ENCODE results near the gene BBS9.

The BBS9 gene

DNA sequence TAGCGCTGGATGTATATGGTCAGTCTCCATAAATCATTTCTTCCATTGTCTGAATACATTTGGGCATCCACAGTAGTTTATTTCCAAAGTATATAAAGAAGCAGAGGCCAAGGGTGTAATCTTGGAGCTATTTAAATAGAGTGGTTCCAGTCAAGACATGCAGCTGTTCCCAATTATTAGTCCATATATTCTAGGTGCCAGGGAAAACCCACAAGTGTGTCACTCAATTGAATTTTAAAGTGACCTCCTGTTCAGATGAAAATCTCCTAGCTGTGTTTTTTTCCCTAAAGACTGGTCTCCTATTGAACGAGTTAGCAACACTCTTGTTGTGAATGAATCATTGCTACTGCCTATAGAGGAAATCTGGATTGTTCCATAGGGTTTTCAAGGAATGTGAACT lies 515.7 kb downstream of the BBS9 start:
- Histone ChIP-seq H4K20me1 (ENCODE audit: insufficient read depth, low read length) (no peaks in the 10 kb centered on the region), H2AFZ (ENCODE audit: low read depth, low read length) (no peak overlapping the region), H3K9me3 (ENCODE audit: insufficient read depth, low read length) (no peaks in the 10 kb centered on the region), H3K4me1 (ENCODE audit: low read length) (no peaks in the 10 kb centered on the region), H3K4me2 (ENCODE audit: low read length) (no peak overlapping the region), H3K9ac (ENCODE audit: low read length) (no peak overlapping the region), H3K36me3 (replicated peaks; ENCODE audit: low read depth, low read length) (no peaks in the 10 kb centered on the region), H3K27me3 (ENCODE audit: low read depth, low read length) (no peaks in the 10 kb centered on the region), H3K27ac (ENCODE audit: low read length) (no peak overlapping the region), H3K4me3 (ENCODE audit: low read length) (no peak overlapping the region), H3K79me2 (ENCODE audit: low read length) (no peaks in the 10 kb centered on the region)
- TF ChIP-seq, protein P1, sequence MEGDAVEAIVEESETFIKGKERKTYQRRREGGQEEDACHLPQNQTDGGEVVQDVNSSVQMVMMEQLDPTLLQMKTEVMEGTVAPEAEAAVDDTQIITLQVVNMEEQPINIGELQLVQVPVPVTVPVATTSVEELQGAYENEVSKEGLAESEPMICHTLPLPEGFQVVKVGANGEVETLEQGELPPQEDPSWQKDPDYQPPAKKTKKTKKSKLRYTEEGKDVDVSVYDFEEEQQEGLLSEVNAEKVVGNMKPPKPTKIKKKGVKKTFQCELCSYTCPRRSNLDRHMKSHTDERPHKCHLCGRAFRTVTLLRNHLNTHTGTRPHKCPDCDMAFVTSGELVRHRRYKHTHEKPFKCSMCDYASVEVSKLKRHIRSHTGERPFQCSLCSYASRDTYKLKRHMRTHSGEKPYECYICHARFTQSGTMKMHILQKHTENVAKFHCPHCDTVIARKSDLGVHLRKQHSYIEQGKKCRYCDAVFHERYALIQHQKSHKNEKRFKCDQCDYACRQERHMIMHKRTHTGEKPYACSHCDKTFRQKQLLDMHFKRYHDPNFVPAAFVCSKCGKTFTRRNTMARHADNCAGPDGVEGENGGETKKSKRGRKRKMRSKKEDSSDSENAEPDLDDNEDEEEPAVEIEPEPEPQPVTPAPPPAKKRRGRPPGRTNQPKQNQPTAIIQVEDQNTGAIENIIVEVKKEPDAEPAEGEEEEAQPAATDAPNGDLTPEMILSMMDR (IDR thresholded peaks at IDR 0.05; ENCODE audit: low read depth, low read length): no peak
- no peak for TF ChIP-seq EZH2phosphoT487 (IDR thresholded peaks at IDR 0.05; ENCODE audit: low read depth)

- Histone ChIP-seq H3K36me3 (replicated peaks; ENCODE audit: low read depth, low read length) (no peaks in the 10 kb centered on the region), H3K9ac (ENCODE audit: low read length) (no peak overlapping the region), H3K79me2 (ENCODE audit: low read length) (no peaks in the 10 kb centered on the region), H3K27ac (ENCODE audit: low read length) (no peak overlapping the region), H2AFZ (ENCODE audit: low read depth, low read length) (no peak overlapping the region), H3K27me3 (ENCODE audit: low read depth, low read length) (no peaks in the 10 kb centered on the region), H3K4me1 (ENCODE audit: low read length) (no peaks in the 10 kb centered on the region), H3K4me3 (ENCODE audit: low read length) (no peak overlapping the region), H4K20me1 (ENCODE audit: insufficient read depth, low read length) (no peaks in the 10 kb centered on the region), H3K4me2 (ENCODE audit: low read length) (no peak overlapping the region), H3K9me3 (ENCODE audit: insufficient read depth, low read length) (no peaks in the 10 kb centered on the region)
- no peak for TF ChIP-seq EZH2phosphoT487 (IDR thresholded peaks at IDR 0.05; ENCODE audit: low read depth)
- TF ChIP-seq, protein P1 (IDR thresholded peaks at IDR 0.05; ENCODE audit: low read depth, low read length): no peak
These were observed 516.8 kb downstream of the BBS9 start for GRCh38 chr7:33646166-33646565.

DNA sequence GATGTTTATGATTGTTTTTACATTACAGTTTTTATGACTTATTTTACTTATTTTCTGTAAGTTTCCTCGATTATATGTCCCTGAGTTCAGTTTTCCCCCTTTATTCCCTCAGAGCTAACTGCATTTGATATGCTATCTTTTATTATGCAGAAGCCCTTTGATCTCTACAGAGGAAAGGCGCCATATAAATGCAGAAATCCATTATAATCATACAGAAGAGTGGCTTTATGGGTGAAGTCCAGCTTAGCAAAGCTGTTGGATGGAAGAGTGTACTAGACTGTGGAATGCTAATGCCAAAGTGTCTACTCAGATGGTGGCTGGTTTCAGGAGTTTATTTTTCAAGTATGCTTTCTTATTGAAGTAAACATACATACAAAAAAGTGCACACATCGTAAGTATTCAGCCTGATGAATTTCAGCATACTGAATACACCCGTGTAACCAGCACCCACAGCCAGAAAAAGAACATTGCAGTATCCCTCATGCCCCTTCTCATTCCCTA lies 517.6 kb downstream of the BBS9 start:
- H3K27me3 ChIP-seq (ENCODE audit: low read depth, low read length): no peaks in the 10 kb centered on the region
- no peaks in the 10 kb centered on the region for H3K4me1 ChIP-seq (ENCODE audit: low read length)
- H2AFZ ChIP-seq (ENCODE audit: low read depth, low read length): no peak overlapping the region
- H3K9me3 ChIP-seq (ENCODE audit: insufficient read depth, low read length): no peaks in the 10 kb centered on the region
- H4K20me1 ChIP-seq (ENCODE audit: insufficient read depth, low read length): no peaks in the 10 kb centered on the region
- no peak overlapping the region for H3K9ac ChIP-seq (ENCODE audit: low read length)
- no peaks in the 10 kb centered on the region for H3K79me2 ChIP-seq (ENCODE audit: low read length)
- no peak overlapping the region for H3K27ac ChIP-seq (ENCODE audit: low read length)
- no peak overlapping the region for H3K4me2 ChIP-seq (ENCODE audit: low read length)
- H3K36me3 ChIP-seq (replicated peaks; ENCODE audit: low read depth, low read length): no peaks in the 10 kb centered on the region
- no peak for TF ChIP-seq EZH2phosphoT487 (IDR thresholded peaks at IDR 0.05; ENCODE audit: low read depth)
- TF ChIP-seq, protein P1 (IDR thresholded peaks at IDR 0.05; ENCODE audit: low read depth, low read length): no peak
- H3K4me3 ChIP-seq (ENCODE audit: low read length): no peak overlapping the region

GRCh38 chr7:33649476-33650441 lies 520.4 kb downstream of the BBS9 start:
- no peaks in the 10 kb centered on the region for H3K9me3 ChIP-seq (ENCODE audit: insufficient read depth, low read length)
- no peaks in the 10 kb centered on the region for H3K36me3 ChIP-seq (replicated peaks; ENCODE audit: low read depth, low read length)
- H2AFZ ChIP-seq (ENCODE audit: low read depth, low read length): no peak overlapping the region
- no peak overlapping the region for H3K27ac ChIP-seq (ENCODE audit: low read length)
- no peak overlapping the region for H3K9ac ChIP-seq (ENCODE audit: low read length)
- no peaks in the 10 kb centered on the region for H3K27me3 ChIP-seq (ENCODE audit: low read depth, low read length)
- H3K4me3 ChIP-seq (ENCODE audit: low read length): no peak overlapping the region
- H3K4me2 ChIP-seq (ENCODE audit: low read length): no peak overlapping the region
- no peaks in the 10 kb centered on the region for H3K79me2 ChIP-seq (ENCODE audit: low read length)
- H4K20me1 ChIP-seq (ENCODE audit: insufficient read depth, low read length): no peaks in the 10 kb centered on the region
- TF ChIP-seq, protein P1 (IDR thresholded peaks at IDR 0.05; ENCODE audit: low read depth, low read length): no peak
- no peak for TF ChIP-seq EZH2phosphoT487 (IDR thresholded peaks at IDR 0.05; ENCODE audit: low read depth)
- no peaks in the 10 kb centered on the region for H3K4me1 ChIP-seq (ENCODE audit: low read length)

All from OCI-LY3 (cell line).